Fibroblast of pulmonary artery (primary cell): Measurements from ENCODE around the gene EMC1.
"Not testable (repeated sequence)": the region's sequence is repeated elsewhere in the genome, so short reads cannot be mapped to it uniquely, and the experiment has no call there.

Experiments used
- DNase-seq: peaks from one replicate; pipeline ENCODE4 v3.0.0-alpha.2; 2010; ENCODE audit warnings: low read depth
- H3K4me3 ChIP-seq: replicated peaks from 2 replicates; pipeline ENCODE4 v1.5.1; 2011; ENCODE audit warnings: low read depth, mild to moderate bottlenecking, control low read depth, low read length, moderate library complexity
- CTCF ChIP-seq: IDR thresholded peaks from 2 replicates; pipeline ENCODE4 v1.5.1; 2011; ENCODE audit warnings: mild to moderate bottlenecking, control low read depth, low read length, inconsistent platforms; ENCODE audit errors: missing control alignments

Gene EMC1

GRCh38 chr1:19251305-19252196 is at the start of gene EMC1, which contains the start of gene MRTO4:
Gene EMC1, minus strand, starts transcription at chr1:19251524. Its CDS starts 15 bp downstream, at chr1:19251509.
Gene MRTO4, plus strand, starts transcription at chr1:19251805. Its CDS starts 31 bp downstream, at chr1:19251836.
- DNase-seq: peak; percentile 77
- peak within 1 kb of the TSS; percentile 97 for H3K4me3 ChIP-seq

GRCh38 chr1:19300211-19300610 is 48.9 kb upstream of the EMC1 start:
- H3K4me3 ChIP-seq: no peak overlapping the region
- DNase-seq: no peak
- no peak for TF ChIP-seq CTCF

More at GRCh38 chr1:19251305-19252196, at the start of gene EMC1, which contains the start of gene MRTO4:
- no peak for TF ChIP-seq CTCF

GRCh38 chr1:19294638-19295037 is 43.3 kb upstream of the EMC1 start:
- H3K4me3 ChIP-seq: no peak overlapping the region
- no peak for DNase-seq
- TF ChIP-seq CTCF: no peak

- peak overlapping the region; percentile 46 for H3K4me3 ChIP-seq
- no peak for TF ChIP-seq CTCF
- DNase-seq: no peak
These were observed 37.9 kb upstream of the EMC1 start for GRCh38 chr1:19289244-19289643.

- peak within 1 kb of the TSS; percentile 46 for H3K4me3 ChIP-seq
- peak; percentile 16 for DNase-seq
These were observed 37.3 kb upstream of the EMC1 start, which contains the start of gene AKR7A3 for GRCh38 chr1:19288324-19289241. Gene AKR7A3, minus strand, starts transcription at chr1:19288770. Its CDS starts 61 bp downstream, at chr1:19288709.

- H3K4me3 ChIP-seq: no peak overlapping the region
- DNase-seq: no peak
- TF ChIP-seq CTCF: no peak
These were observed 36.3 kb upstream of the EMC1 start for GRCh38 chr1:19287436-19288185.

- H3K4me3 ChIP-seq, DNase-seq: not testable (repeated sequence)
These were observed 34.5 kb upstream of the EMC1 start for GRCh38 chr1:19285807-19286206.

GRCh38 chr1:19285366-19285765 is 34.0 kb upstream of the EMC1 start:
- H3K4me3 ChIP-seq, DNase-seq: not testable (repeated sequence)
